ENCODE results near the gene BACH1.
"Not testable (repeated sequence)": the region's sequence is repeated elsewhere in the genome, so short reads cannot be mapped to it uniquely, and the experiment has no call there.

The BACH1 gene

DNA sequence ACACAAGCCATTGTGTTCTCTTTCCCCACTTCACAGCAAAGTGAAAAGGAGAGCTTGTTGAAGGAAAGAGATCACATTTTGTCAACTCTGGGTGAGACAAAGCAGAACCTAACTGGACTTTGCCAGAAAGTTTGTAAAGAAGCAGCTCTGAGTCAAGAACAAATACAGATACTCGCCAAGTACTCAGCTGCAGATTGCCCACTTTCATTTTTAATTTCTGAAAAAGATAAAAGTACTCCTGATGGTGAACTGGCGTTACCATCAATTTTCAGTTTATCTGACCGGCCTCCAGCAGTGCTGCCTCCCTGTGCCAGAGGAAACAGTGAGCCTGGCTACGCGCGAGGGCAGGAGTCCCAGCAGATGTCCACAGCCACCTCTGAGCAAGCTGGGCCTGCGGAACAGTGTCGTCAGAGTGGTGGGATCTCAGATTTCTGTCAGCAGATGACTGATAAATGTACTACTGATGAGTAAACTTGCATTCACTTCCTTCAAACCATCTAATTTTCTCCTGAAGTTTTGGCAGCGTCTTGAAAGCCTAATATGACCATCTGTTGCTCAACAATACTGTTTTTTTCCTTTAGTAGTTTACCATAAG, 43.7 kb downstream of the BACH1 start:
- DNase-seq (ENCODE audit: low read depth in 4 of 4, low spot score in 1 of 4), result peak in 3 of 4 experiments; percentile 24 to 59 (median 30)

DNA sequence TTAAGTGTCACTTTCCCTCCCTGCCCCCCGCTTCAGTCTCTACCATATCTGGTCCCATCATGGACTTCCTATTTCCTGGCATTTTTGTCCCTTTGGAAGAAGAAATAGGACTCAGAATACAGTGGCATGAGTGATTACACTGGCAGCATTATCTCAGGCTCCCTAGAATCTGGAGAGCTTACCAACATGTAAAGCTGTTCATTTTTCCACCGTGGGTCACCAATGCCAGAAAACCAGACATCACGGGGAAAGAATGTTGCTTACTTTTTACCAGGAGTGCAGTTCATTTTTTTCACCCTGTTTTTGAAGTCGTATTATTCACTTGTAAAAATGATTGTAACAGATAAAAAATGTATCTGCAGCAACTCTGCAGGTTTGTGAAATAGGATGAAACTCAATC, 44.8 kb downstream of the BACH1 start:
- no peak for DNase-seq (ENCODE audit: low read depth in 4 of 4, low spot score in 1 of 4)

DNA sequence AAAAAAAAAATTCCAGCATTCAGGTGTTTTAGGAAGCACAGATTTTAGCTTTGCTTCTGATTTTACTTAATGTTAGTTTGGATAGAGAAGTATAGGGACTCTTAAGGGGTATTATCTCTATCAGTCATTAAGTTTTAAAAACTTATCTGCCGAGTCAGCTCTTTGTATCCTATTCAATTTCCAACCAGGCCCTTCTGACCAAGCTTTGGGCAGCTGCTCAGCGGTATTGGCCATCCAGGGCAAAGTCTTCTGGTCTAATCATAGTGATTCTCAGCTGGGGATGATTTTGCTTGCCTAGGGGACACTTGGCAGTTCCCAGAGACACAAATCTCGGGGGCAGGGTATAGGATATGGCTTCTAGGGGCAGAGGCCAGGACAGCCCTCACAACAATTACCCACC, 47.6 kb downstream of the BACH1 start:
- DNase-seq (ENCODE audit: low read depth in 4 of 4, low spot score in 1 of 4), result no peak

DNA sequence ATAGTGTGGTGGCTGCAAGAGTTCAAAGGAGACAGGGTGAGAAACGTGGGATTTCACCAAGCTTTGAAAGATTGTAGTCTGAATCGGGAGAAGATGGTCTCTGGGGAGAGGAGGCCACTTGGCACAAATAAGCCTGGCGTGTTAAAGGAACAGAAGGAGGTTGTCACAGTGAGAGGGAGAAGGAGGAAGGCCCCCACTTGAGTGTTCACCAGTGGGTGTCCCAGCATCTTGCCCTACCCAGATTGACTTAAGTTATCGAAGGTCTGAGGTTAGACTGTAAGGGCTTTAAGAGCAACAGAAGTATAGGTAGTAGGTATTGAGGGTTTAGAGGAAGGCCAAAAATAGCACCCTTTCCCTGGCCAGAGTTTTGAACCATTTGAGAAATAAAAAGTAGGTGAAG, 48.0 kb downstream of the BACH1 start:
- DNase-seq (ENCODE audit: low read depth in 4 of 4, low spot score in 1 of 4), result no peak

DNA sequence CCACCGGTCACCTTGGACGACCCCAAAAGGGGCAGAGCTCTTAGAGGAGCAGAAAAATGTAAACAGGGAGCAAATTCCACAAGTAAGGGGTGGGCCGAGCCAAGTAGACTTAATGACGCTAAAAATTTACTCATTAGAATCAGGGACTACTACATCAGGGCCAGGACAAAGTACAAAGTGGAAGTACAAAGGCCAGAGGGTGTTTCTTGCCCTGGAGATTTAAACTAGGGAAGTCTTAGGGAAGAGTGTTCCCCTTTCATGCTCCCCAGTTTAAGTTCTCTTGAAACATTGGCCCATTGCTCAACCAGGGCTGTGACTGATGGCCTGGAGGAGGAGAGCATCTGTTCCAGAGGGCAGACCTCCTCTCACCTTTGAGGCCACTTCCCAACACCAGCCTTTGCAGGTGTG, 48.6 kb downstream of the BACH1 start:
- DNase-seq (ENCODE audit: low read depth in 4 of 4, low spot score in 1 of 4), result no peak

DNA sequence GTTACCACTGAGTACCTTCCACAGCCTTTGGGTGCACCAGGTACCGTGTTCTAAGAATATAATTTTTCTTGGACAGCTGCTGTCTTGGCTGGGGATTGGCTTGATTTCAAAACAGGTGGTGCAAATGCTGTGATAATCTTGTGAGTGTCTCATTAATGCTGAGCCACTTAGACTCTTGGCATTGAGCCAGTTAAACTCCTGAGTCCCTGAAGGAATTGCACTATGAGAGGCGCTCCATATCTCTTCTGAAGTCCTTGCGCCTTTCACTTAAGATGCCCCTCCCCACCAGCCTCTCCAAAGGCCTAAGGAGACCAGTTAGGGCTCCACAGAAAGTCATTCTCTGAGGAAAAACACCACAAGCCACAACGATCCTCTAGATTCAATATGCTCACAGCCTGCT, 51.0 kb downstream of the BACH1 start:
- no peak for DNase-seq (ENCODE audit: low read depth in 4 of 4, low spot score in 1 of 4)

DNA sequence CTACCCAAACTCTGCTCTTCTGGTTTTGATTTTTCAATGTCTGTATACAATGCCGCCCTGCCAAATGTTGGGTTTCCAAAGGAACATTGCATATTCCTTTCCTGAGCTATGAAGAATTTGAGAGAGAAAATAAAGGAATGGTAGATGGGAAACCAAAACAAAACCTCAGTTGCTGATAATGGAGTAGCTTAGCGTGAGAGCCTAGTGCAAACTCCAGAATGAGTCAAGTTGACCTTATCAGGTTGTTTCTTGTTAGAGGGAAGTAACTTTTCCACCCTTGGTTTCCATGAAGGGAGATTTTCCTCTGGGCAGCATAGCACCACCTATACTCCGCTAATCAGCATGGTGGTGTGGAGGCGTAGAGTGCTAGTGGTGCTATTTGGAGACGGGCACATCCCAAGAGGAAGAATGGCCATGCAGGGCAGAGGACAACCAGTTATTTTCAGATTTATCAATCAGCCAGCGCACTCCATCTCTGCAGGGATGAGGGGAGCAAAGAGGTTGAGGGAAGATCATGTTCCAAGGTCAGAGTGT, 51.6 kb downstream of the BACH1 start:
- no peak for DNase-seq (ENCODE audit: low read depth in 4 of 4, low spot score in 1 of 4)

DNA sequence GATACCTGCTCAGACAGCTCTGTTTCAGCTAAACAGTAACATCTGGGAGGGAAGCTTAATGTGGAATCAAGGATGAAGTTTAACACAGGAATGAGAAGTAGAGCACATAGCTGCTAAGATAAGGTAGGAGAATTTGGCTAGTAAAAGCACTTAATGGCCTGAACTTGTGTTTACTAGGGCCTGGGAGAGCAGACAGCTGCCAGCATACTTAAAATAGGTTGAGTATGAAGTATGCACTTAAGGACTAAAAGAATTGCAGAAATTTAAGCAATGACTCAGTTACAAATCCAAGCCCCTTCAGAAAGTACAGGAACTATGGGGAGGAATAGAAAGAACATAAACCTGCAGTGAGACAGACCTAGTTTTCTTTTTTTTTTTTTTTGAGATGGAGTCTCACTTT, 53.0 kb downstream of the BACH1 start:
- DNase-seq (ENCODE audit: low read depth in 4 of 4, low spot score in 1 of 4), result no peak

DNA sequence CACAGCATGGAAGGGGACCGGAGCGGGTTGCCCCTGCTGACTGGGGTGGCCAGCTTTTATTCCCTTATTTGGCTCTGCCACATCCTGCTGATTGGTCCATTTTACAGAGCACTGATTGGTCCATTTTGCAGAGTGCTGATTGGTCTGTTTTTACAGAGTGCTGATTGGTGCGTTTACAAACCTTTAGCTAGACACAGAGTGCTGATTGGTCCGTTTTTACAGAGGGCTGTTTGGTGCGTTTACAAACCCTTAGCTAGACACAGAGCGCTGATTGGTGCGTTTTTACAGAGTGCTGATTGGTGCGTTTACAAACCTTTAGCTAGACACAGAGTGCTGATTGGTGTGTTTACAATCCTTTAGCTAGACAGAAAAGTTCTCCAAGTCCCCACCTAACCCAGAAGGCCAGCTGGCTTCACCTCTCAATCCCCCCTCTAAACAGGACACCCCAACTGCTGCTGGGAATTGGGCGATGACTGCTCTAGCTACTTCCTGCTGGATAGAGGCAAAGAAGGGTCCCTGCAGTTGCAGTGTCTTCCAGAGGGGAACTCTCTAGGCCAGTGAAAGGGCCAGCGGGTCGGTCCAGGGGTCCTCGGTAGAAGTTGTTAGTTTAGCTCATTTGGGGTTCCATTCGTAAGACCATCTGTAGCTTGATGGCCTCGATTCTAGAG, 56.5 kb downstream of the BACH1 start:
- DNase-seq (ENCODE audit: low read depth in 4 of 4, low spot score in 1 of 4), result not testable (repeated sequence)

DNA sequence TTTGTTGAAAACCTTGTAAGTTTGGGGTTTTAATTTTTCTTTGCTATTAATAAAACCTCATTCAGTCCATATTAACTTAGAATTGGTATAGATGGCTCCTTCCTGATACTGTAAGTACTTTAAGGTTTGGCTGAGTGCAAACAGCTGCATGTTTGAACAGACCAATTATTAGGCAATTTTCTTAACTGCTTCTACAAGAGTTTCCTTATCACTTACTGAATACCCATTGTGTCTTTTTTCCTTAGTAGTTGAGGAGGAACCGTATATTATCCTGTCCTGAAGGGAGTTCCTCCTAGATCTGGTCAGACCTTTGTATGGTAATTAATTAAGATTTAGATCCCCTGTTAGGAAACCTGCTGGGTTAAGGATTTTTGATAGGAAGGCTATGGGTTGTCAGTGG, 57.6 kb downstream of the BACH1 start:
- DNase-seq (ENCODE audit: low read depth in 4 of 4, low spot score in 1 of 4), result not testable (repeated sequence)

DNA sequence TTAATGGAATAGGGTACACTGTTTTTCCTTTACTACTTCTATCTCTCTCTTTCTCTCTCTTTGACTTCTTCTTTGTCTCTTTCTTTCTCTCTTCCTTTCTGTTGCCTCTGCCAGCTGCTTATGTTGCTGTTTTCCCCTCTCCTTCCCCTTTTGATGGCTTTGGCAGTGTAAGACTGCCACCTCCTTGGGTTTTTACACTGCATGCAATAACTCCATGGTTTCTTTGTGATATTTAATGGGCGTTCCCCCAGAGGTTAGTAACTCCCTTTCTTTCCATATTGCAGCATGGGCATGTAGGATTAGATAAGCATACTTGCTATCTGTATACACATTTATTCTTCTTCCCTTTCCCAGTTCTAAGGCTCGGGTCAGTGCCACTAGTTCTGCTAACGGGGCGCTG, 58.1 kb downstream of the BACH1 start:
- DNase-seq (ENCODE audit: low read depth in 4 of 4, low spot score in 1 of 4), result not testable (repeated sequence)

DNA sequence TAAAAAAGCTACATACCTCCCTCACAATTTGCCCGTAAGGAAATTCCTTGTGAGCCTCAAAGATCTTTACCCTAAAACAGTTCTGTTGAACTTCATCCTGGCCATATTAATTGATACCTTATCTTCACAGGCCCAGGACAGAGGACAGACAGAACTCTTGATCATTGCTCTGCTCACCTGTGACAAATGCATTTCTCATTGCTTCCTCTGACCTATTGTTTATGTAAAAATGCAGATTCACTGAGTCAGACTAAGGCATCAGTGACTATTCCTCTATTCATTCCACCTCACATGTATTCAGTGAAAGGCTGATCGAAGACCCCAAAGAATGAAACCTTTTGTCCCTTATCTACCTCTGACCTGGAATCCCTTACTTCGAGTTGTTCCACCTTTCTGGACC, 61.0 kb downstream of the BACH1 start:
- no peak for DNase-seq (ENCODE audit: low read depth in 4 of 4, low spot score in 1 of 4)

DNA sequence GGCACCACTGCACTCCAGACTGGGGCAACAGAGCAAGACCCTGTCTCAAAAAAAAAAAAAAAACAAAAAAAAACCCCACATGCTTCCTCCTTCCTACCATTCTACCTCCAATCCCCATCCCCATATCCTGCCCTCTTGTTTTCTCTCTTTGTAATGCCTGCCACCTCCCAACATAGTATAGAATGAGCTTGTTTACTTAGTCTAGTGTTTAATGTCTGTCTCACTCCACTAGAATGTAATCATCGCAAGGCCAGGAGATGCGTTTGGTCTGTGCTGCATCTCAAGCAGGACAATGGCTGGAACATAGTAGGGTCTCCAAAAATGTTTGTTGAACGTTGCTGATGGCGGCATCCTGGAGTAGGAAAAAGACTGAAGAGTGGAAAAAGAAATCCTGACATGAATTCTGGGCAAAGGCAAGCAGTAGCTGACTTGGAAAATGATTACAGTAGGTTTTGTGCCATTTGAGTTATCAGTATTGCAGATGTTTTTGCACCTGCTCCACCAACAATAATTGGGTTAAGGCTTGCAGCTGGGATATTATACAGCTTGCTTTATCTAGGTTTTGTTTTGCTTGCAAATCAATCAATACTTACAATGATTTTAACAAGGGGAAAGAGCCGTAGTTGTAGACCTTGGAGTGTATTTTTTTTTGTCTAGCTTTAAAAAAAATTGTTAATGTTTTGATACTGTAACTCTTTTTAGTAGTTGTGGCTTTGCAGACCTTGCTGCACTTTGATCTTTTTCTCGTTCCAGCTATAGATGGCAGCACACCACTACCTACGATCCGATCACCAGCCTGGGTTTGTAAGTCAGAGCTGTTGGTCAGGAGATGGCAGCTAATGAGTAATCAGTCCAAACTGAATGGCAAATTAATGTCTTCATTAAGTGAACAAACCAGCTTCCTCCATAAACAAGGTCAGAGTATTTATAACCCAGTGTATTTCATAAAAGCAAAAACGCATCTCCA, 62.4 kb downstream of the BACH1 start:
- DNase-seq (ENCODE audit: low read depth in 4 of 4, low spot score in 1 of 4), result no peak

DNA sequence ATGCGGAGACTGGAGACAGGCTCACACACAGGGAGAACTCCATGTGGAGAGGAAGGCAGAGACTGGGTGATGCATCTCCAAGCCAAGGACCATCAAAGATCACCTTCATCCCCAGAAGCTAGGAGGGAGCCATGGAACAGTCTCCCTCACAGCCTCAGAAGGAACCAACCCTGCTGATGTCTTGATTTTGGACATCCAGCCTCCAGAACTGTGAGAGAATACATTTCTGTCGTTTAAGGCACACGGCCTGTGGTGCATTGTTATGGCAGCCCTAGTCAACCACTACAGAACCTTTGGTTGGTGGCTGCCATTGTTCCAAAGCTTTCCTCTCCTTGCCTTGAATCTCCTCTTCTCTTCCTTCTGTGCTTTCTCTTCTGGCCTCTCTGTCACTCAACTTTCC, 64.0 kb downstream of the BACH1 start:
- DNase-seq (ENCODE audit: low read depth in 4 of 4, low spot score in 1 of 4), result no peak

DNA sequence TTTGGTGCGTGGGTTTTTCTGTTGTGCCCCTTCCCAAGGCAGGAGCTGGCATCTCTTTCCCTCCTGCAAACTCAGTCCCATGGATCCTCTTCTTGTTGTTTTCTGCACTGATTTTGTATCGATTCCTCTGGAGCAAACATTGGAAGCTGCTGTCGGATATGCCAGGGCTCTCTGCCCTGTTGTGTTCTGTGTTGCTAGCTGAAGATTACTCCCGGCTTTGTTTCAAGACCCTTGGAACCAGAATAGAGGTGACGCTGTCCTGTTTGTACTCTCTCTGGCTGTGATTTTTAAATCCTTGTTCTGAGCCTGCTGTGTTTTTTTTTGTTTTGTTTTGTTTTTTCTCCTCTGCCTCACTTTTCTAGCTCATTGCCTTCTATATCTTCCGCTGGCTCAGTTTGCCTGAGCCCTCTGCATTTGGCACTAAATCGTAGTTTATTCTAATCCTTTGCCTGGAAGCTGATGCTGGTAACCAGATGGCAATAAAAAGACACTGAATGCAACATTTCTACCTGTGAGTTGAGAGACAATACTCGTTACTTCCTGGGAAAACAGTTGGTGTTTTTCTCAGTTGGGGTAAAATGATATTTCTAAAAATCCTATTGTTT, 67.0 kb downstream of the BACH1 start:
- no peak for DNase-seq (ENCODE audit: low read depth in 4 of 4, low spot score in 1 of 4)

DNA sequence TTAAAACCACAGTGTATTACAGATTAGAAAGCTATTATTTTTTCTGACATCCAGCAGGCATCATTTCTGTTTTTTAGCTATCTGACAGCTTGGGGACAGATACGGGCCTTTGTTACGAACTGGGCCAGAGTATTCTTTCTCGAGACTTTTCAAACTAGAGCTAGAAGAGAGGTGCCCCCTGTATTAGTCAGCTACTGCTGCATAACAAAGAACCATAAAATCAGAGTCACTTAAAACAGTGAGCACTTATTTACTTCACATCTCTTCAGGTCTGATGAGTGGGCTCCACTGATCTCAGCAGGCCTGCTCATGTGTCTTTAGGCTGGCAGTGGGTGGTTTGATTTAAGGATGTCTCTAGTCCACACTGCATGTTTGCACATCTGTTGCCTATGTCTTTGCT, 67.8 kb downstream of the BACH1 start:
- no peak for DNase-seq (ENCODE audit: low read depth in 4 of 4, low spot score in 1 of 4)

DNA sequence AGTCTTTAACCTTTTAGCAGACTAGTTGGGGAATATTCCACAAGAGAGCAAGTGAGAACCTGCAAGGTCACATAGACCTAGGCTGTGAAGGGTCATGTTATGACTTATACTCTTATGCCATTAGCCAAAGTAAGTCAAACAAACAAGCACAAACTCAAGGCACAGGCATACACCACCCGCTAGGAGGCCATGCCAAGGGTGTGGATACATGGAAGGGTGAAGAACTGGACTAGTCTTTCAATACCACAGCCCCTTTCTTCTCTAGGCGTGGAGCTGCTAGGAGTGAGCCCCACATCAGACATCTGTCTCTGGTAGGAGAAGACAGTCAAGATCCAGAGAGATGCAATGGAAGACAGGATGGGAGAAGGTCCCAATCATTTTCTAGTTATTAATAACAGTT, 68.6 kb downstream of the BACH1 start:
- DNase-seq (ENCODE audit: low read depth in 4 of 4, low spot score in 1 of 4), result no peak

DNA sequence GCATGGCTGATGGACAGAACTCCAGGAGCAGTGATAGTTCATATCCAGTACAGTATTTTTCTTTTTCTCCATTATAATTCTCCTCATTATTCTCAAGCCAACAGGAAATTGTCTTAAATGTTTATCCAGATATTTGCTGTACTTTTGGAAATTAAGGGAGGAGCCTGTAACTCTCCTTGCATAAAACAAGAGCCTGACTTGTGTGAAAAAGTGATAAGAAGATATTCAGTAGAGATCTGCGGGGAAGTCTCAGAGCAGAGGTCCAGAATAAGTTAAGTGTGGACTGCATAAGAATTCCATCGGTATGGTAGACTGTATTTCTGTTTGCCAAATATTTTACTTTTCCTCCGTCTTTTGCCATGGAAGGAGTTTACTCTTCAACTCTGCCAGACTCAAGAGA, 70.2 kb downstream of the BACH1 start:
- no peak for DNase-seq (ENCODE audit: low read depth in 4 of 4, low spot score in 1 of 4)

DNA sequence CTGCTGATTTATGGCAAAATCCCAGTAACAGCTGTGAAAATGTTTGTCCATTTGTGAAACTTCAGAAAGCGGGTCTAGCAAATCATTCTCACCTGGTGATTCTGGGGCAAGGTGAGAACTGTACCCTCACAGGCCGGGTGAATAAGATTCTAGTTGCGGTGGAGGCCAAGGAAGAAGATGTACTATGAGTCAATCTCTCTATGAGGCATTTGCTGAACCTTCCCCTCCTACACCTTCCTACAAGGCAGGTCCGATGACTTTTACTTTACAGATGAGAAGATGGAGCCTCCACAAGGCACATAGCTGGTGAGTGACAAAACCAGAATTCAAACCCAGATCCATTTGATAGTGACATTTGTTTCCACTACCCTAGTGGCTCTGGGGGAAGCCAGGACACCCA, 72.7 kb downstream of the BACH1 start:
- DNase-seq (ENCODE audit: low read depth in 4 of 4, low spot score in 1 of 4), result peak in 1 of 4 experiments; percentile 12

DNA sequence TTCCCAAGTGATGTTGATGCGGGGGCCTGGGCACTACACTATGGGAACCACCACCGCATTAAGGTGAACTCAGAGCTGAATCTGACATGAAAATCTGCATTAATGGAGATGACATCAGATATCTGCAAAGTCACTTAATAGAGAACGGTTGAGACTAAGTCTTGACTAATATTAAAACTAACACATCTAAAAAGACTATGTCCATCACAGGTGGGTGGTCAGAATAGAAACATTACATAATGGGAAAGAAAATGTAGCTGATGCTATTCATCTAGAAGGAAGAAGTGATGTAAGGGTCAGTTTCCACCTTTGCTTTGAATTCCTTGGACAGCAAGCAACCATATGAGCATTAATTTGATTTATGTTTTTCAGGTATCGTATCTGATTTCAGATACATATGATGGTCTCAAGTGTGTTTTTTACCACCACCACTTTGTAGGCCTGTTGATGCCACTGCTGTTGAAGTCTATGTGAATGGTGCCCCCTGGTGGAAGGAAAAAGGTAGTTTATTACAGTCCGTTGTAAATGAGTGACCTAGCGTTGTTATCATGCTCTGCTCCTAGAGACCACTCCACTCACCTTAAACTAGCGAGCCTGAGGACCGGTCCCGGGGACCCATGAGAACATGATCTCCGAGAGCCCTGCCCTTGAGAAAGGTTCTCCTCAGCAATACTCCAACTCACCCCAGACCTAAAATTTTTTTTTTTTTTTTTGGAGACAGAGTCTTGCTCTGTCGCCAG, 73.5 kb downstream of the BACH1 start:
- peak in 2 of 4 experiments; percentile 32 to 38 for DNase-seq (ENCODE audit: low read depth in 4 of 4, low spot score in 1 of 4)

DNA sequence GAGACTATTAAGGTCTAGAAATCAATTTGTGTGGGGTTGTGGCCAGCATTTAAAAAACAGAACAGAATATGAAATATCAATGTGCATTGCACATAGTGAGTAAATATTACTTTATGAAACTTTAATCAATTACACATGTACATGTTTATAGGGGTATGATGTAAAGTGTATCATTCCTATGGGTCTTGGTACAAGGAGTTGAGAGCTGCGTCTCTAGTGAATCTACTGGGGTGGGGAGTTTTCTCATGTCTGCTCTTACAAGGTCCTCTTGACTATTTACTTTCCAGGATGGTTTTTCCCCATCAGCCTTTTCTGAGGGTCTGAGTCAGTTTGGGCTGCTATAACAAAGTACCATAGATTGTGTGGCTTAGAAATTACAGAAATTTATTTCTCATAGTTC, 75.8 kb downstream of the BACH1 start:
- DNase-seq (ENCODE audit: low read depth in 4 of 4, low spot score in 1 of 4), result no peak

Data from stimulated activated CD4-positive, alpha-beta T cell treated with anti-CD3 and anti-CD28 coated beads, Interleukin-1b, Interleukin-23, amount 100 ng/mL, for 24 hours (primary cell).